ENCODE results near the gene CAVIN2. TPM values are rescaled to one million over a fixed set of nuclear protein-coding genes. Genes with fewer than 3 reads are reported as not detected.

The CAVIN2 gene
- total and polyA plus RNA-seq, 2 donors (not counting 3 experiments of a cell fraction or from before 2014, with no cell fraction given) = 202 to 260 TPM

DNA sequence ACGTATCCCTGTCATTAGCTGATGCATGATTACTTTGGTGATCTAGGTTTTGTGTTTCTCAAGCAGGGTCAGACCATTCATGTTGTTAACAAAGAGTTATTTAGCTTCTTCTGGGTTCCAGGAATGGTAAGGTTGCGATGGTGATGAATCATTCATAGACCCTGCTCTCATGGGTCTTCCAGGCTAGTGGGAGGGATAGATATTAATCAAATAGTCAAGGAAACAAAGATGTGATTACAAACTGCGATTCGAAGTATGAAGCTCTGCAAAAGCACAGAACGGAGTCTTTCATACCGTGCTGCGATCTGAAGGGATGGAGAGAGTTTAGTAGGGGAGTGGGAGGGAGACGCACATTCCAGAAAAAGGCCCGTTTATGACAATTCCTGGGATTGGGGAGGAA lies 42.1 kb downstream of the CAVIN2 start:
- Histone ChIP-seq H3K4me2 (ENCODE audit: insufficient read depth, low read length) (no peak overlapping the region), H3K9me3 (replicated peaks; ENCODE audit: control insufficient read depth, insufficient read depth, low read length) (no peaks in the 10 kb centered on the region), H3K27ac (ENCODE audit: insufficient read depth, low read depth, low read length) (no peak overlapping the region), H2AFZ (ENCODE audit: low read depth, low read length) (no peak overlapping the region), H3K27me3 (ENCODE audit: control insufficient read depth in 2 of 2, insufficient read depth in 2 of 2, low read length in 2 of 2) (no peaks in the 10 kb centered on the region), H3K4me1 (ENCODE audit: control insufficient read depth, extremely low read depth, insufficient read depth, low read length) (no peaks in the 10 kb centered on the region), H4K20me1 (replicated peaks; ENCODE audit: control insufficient read depth, extremely low read depth, insufficient read depth, low read length) (no peaks in the 10 kb centered on the region), H3K9me1 (replicated peaks; ENCODE audit: control insufficient read depth, extremely low read depth, insufficient read depth, low read length) (no peaks in the 10 kb centered on the region), H3K4me3 (replicated peaks in 1 of 3; ENCODE audit: insufficient read depth in 1 of 3, low read depth in 1 of 3, low read length in 3 of 3) (no peak overlapping the region), H3K36me3 (ENCODE audit: control insufficient read depth in 2 of 2, extremely low read depth in 1 of 2, insufficient read depth in 2 of 2, low read length in 2 of 2) (no peaks in the 10 kb centered on the region), H3K79me2 (ENCODE audit: control insufficient read depth, insufficient read depth, low read length) (no peaks in the 10 kb centered on the region), H3K9ac (replicated peaks; ENCODE audit: extremely low read depth, insufficient read depth, low read length) (no peak overlapping the region)
- intact Hi-C loops (cut with micrococcal nuclease) = no loop called here
- ChIA-PET CTCF (interaction anchor here (1.2 to 1.3 kb wide), 2 partner anchors 249 to 357 kb away, joined by 3 to 5 read pairs; no protein-coding TSS in a partner anchor), POLR2A (no interaction called here)
- no TSS peak for BruUV-seq (replicated peaks)
- no peak for FAIRE-seq
- TF ChIP-seq, protein P1, sequence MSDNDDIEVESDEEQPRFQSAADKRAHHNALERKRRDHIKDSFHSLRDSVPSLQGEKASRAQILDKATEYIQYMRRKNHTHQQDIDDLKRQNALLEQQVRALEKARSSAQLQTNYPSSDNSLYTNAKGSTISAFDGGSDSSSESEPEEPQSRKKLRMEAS (IDR thresholded peaks at IDR 0.05; ENCODE audit: insufficient read depth, insufficient read length) = no peak
- TF ChIP-seq POLR2AphosphoS5 (IDR thresholded peaks at IDR 0.05; ENCODE audit: insufficient read depth, low read depth, low read length) (no peak), FOS (IDR thresholded peaks at IDR 0.05; ENCODE audit: borderline replicate concordance, insufficient read depth, low read length) (no peak), EZH2 (IDR thresholded peaks at IDR 0.05; ENCODE audit: borderline replicate concordance, low read depth, low read length, severe bottlenecking) (no peak), POLR2A (IDR thresholded peaks at IDR 0.05; ENCODE audit: low read depth, low read length) (no peak), MYC (IDR thresholded peaks at IDR 0.05; ENCODE audit: low read depth, low read length) (no peak), GATA2 (IDR thresholded peaks at IDR 0.05; ENCODE audit: insufficient read depth, insufficient read length, low read depth, low read length) (no peak), JUN (IDR thresholded peaks at IDR 0.05; ENCODE audit: borderline replicate concordance, insufficient read depth, insufficient read length, low read depth) (no peak)
- TF ChIP-seq, protein P2, sequence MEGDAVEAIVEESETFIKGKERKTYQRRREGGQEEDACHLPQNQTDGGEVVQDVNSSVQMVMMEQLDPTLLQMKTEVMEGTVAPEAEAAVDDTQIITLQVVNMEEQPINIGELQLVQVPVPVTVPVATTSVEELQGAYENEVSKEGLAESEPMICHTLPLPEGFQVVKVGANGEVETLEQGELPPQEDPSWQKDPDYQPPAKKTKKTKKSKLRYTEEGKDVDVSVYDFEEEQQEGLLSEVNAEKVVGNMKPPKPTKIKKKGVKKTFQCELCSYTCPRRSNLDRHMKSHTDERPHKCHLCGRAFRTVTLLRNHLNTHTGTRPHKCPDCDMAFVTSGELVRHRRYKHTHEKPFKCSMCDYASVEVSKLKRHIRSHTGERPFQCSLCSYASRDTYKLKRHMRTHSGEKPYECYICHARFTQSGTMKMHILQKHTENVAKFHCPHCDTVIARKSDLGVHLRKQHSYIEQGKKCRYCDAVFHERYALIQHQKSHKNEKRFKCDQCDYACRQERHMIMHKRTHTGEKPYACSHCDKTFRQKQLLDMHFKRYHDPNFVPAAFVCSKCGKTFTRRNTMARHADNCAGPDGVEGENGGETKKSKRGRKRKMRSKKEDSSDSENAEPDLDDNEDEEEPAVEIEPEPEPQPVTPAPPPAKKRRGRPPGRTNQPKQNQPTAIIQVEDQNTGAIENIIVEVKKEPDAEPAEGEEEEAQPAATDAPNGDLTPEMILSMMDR (IDR thresholded peaks at IDR 0.05; ENCODE audit: extremely low read depth in 1 of 2, insufficient read depth in 1 of 2, low read depth in 1 of 2, low read length in 2 of 2) = no peak
- dilution Hi-C loops (cut with MboI; ENCODE audit: extremely low pct_ligation_motif_present, low sequenced_read_pairs) = no loop called here
- no peak for DNase-seq (ENCODE audit: low read depth, low spot score)
